GM10266 (cell line): ENCODE results near the gene C5orf15.

Experiments
- DNase-seq: peaks from one replicate; pipeline ENCODE4 v3.0.0; 2012; ENCODE audit errors: extremely low spot score
- CTCF ChIP-seq: IDR thresholded peaks from 2 replicates; pipeline ENCODE4 v1.5.1; 2012; ENCODE audit warnings: mild to moderate bottlenecking, low read depth; ENCODE audit not compliant: control insufficient read depth, insufficient read depth; ENCODE audit errors: missing control alignments

C5orf15 gene

GRCh38 chr5:134003817-134004625 lies 35.6 kb upstream of the C5orf15 start:
- peak; percentile 80 for DNase-seq

GRCh38 chr5:134003064-134003816 lies 34.8 kb upstream of the C5orf15 start:
- peak; percentile 34 for DNase-seq
- TF ChIP-seq CTCF, result no peak

More at GRCh38 chr5:134003817-134004625, 35.6 kb upstream of the C5orf15 start:
- TF ChIP-seq CTCF, result no peak

GRCh38 chr5:134001938-134002731 lies 33.7 kb upstream of the C5orf15 start:
- TF ChIP-seq CTCF, result no peak
- DNase-seq, result no peak

- TF ChIP-seq CTCF, result no peak
- no peak for DNase-seq
Measured at GRCh38 chr5:134000696-134001453, 32.5 kb upstream of the C5orf15 start.

- no peak for TF ChIP-seq CTCF
- DNase-seq, result no peak
Measured at GRCh38 chr5:134000091-134000511, 31.7 kb upstream of the C5orf15 start.

- no peak for TF ChIP-seq CTCF
- no peak for DNase-seq
Measured at GRCh38 chr5:133998807-133999206, 30.4 kb upstream of the C5orf15 start.
